Pancreas (tissue), 10 donors: ENCODE measurements around the gene NUBPL. TPM values are rescaled to one million over a fixed set of nuclear protein-coding genes. Genes with fewer than 3 reads are reported as not detected.

Source experiments
- ATAC-seq, 4 donors: fragments of 200-7000 bp; cut with Tn5 transposase; one replicate each; pipeline versions ENCODE4 v1.8.0 to v1.9.1; 2020; ENCODE audit warnings: mild to moderate bottlenecking in 4 of 4, moderate library complexity in 4 of 4
- DNase-seq, 6 donors: peaks; one replicate each; pipeline ENCODE4 v3.0.0-alpha.2; 2020
- FAIRE-seq: peaks from 2 replicates; lab custom pipeline; 2012; peaks lifted over from hg19 to GRCh38; lab: Jason Lieb, UNC
- H3K27ac ChIP-seq, 4 donors: fragments of 200-600 bp; sonication (generic); 1 replicate in 3 of 4; 2 replicates in 1 of 4; pipeline versions ENCODE4 v1.5.0 to v1.8.0; 2020
- H3K27me3 ChIP-seq, 4 donors: fragments of 200-600 bp; one replicate each; pipeline ENCODE4 v1.8.0; 2021
- H3K36me3 ChIP-seq, 3 donors: fragments of 200-600 bp; sonication (generic) in 1 of 3; one replicate each; pipeline versions ENCODE4 v1.5.0 to v1.8.0; 2020 to 2021
- H3K4me1 ChIP-seq, 3 donors: fragments of 200-600 bp; one replicate each; pipeline ENCODE4 v1.8.0; 2021
- H3K4me3 ChIP-seq, 4 donors: fragments of 200-600 bp; sonication (generic) in 2 of 4; one replicate each; pipeline versions ENCODE4 v1.5.0 to v1.8.0; 2020 to 2021
- H3K9me3 ChIP-seq, 4 donors: fragments of 200-600 bp; one replicate each; pipeline ENCODE4 v1.8.0; 2021
- CTCF ChIP-seq, 4 donors: fragments of 200-600 bp; sonication (generic) in 3 of 4; IDR thresholded peaks; one replicate each; pipeline versions ENCODE4 v1.5.0 to v1.8.0; 2021; ENCODE audit warnings: antibody characterized with exemption in 4 of 4
- WGBS, 2 donors: extraction: QIAGEN DNeasy Blood & Tissue Kit; methylation state at CpG; one replicate each; pipeline ENCODE4 v1.1.7; 2013; 5-methylcytosine and 5-hydroxymethylcytosine counted together
- intact Hi-C, 3 donors: fragments of 100-400 bp; cut with DNase I; formaldehyde crosslinking; loops; one replicate each; pipeline versions ENCODE4 v1.11.1 to v1.14.2; 2022
- polyA plus RNA-seq, 2 donors: library from polyadenylated mRNA; stranded (reverse); fragments of 200-250 nt; gene quantifications; one replicate each; pipeline ENCODE4 v1.2.3, GENCODE V29; 2013
- total RNA-seq, 6 donors: library from RNA; stranded (reverse); fragmentation: NEBNext Ultra II Directional in 4 of 6; extraction: Animal tissue kit (Norgen Biotek cat#: 25700) in 4 of 6; gene quantifications; one replicate each; pipeline versions ENCODE4 v1.2.1 to v1.2.4, GENCODE V29; 2021 to 2023
- donor health status: healthy with polysubstance abuse.
- donor health status: DM: no; HTN: no; CAD: no; lungs with moderate emphysema.
- donor health status: DM: no; HTN: no; CAD: no.
- donor health status: control.
- donor health status: control.
- donor health status: Bipolar disorder and iron deficiency.
- donor health status: DM: yes; HTN: yes; CAD: no.
- donor health status: DM: no; HTN: no; CAD: no.
- donor health status: DM: no; HTN: no; CAD: no.
- donor health status: DM: yes; HTN: yes; CAD: no.

NUBPL gene
- total and polyA plus RNA-seq, 8 donors = 2.1 to 7.0 (median 4.9) TPM

- no peaks in the 10 kb centered on the region for H3K27me3 ChIP-seq
- H3K9me3 ChIP-seq = no peaks in the 10 kb centered on the region
- DNase-seq (no peak), ATAC-seq (no peak), FAIRE-seq (no peak)
- H3K4me3 ChIP-seq = no peak overlapping the region
- no peak for TF ChIP-seq CTCF (IDR thresholded peaks at IDR 0.05)
- H3K27ac ChIP-seq = no peak overlapping the region
- intact Hi-C loops = no loop called here
- H3K36me3 ChIP-seq = no peaks in the 10 kb centered on the region
- no peaks in the 10 kb centered on the region for H3K4me1 ChIP-seq
- 89 to 92% methylated on average over 2 of the region's 2 CpGs for WGBS, 2 donors
These were observed 273.8 kb downstream of the NUBPL start for GRCh38 chr14:31835049-31835448.

DNA sequence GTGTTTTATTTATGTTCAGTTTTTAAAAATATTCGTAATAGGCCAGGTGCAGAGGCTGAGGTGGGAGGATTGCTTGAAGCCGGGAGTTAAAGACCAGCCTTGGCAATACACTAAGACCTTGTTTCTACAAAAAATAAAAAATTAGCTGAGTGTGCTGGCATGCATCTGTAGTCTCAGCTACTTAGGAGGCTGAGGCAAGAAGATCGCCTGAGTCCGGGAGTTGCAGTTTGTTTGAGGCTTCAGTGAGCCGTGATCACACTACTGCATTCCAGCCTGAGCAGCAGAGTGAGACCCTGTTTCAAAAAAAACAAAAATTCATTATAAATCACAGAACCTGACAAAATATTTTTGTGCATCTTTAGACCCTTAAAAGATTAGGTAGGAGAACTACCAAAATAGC, 275.8 kb downstream of the NUBPL start:
- Histone ChIP-seq H3K27me3 (no peaks in the 10 kb centered on the region), H3K4me1 (no peaks in the 10 kb centered on the region), H3K4me3 (no peak overlapping the region), H3K9me3 (no peaks in the 10 kb centered on the region), H3K36me3 (no peaks in the 10 kb centered on the region), H3K27ac (no peak overlapping the region)
- no peak for ATAC-seq
- TF ChIP-seq CTCF (IDR thresholded peaks at IDR 0.05) = no peak
- 97% methylated on average over 5 of the region's 5 CpGs for WGBS, 2 donors
- DNase-seq = no peak
- FAIRE-seq = no peak
- intact Hi-C loops = no loop called here

- DNase-seq = no peak
- intact Hi-C loops = no loop called here
- Histone ChIP-seq H3K27ac (no peak overlapping the region), H3K4me1 (no peaks in the 10 kb centered on the region), H3K36me3 (no peaks in the 10 kb centered on the region), H3K27me3 (no peaks in the 10 kb centered on the region), H3K4me3 (no peak overlapping the region), H3K9me3 (no peaks in the 10 kb centered on the region)
- no peak for TF ChIP-seq CTCF (IDR thresholded peaks at IDR 0.05)
- no peak for FAIRE-seq
- no peak for ATAC-seq
- WGBS, 2 donors = 81 to 86% methylated on average over 2 of the region's 2 CpGs
These were observed 281.7 kb downstream of the NUBPL start for GRCh38 chr14:31842899-31843298.

GRCh38 chr14:31843361-31844091, 282.3 kb downstream of the NUBPL start:
- Histone ChIP-seq H3K4me3 (no peak overlapping the region), H3K4me1 (no peaks in the 10 kb centered on the region), H3K9me3 (no peaks in the 10 kb centered on the region), H3K27ac (no peak overlapping the region), H3K27me3 (no peaks in the 10 kb centered on the region), H3K36me3 (no peaks in the 10 kb centered on the region)
- WGBS, 2 donors = 96 to 100% methylated on average over 1 of the region's 1 CpG
- ATAC-seq (peak in 2 of 4 donors; percentile 12 to 15), FAIRE-seq (no peak), DNase-seq (no peak)
- intact Hi-C loops = no loop called here
- no peak for TF ChIP-seq CTCF (IDR thresholded peaks at IDR 0.05)

- intact Hi-C loops = no loop called here
- DNase-seq (no peak), ATAC-seq (no peak), FAIRE-seq (no peak)
- no peak for TF ChIP-seq CTCF (IDR thresholded peaks at IDR 0.05)
- WGBS, 2 donors = 78 to 91% methylated on average over 2 of the region's 2 CpGs
- Histone ChIP-seq H3K4me3 (no peak overlapping the region), H3K9me3 (no peaks in the 10 kb centered on the region), H3K27me3 (no peaks in the 10 kb centered on the region), H3K27ac (no peak overlapping the region), H3K36me3 (no peaks in the 10 kb centered on the region), H3K4me1 (no peaks in the 10 kb centered on the region)
These were observed 293.4 kb downstream of the NUBPL start for GRCh38 chr14:31854508-31855075.
